MCF 10A (cell line): ENCODE data around the gene THRAP3. TPM values are rescaled to one million over a fixed set of nuclear protein-coding genes. Genes with fewer than 3 reads are reported as not detected.

Experiments used
- BruUV-seq: library from RNA; stranded (reverse); fragments of 400-500 nt; replicated peaks from 2 replicates; lab custom pipeline; 2021; lab: Mats Ljungman, UMichigan
- CTCF ChIA-PET: fragments of 300-600 bp; sonication (Branson Sonifier 250); formaldehyde crosslinking; extraction: SDS; loops from one replicate; lab custom pipeline; 2021; ENCODE audit warnings: antibody characterized with exemption, inconsistent platforms; lab: Yijun Ruan, JAX
- POLR2A ChIA-PET: fragments of 300-600, 350-650 bp; sonication (Branson Sonifier 250); formaldehyde crosslinking; extraction: SDS; loops from one replicate; lab custom pipeline; 2020; ENCODE audit warnings: antibody characterized with exemption, inconsistent platforms; lab: Yijun Ruan, JAX
- DNase-seq: peaks from one replicate; pipeline ENCODE4 v3.0.0-alpha.2; 2018; ENCODE audit not compliant: unreplicated experiment
- H3K27ac Mint-ChIP-seq: one replicate; pipeline ENCODE4 v1.8.0; 2022; ENCODE audit warnings: mild to moderate bottlenecking, low read depth, mixed read lengths; ENCODE audit not compliant: unreplicated experiment
- H3K27me3 Mint-ChIP-seq: one replicate; pipeline ENCODE4 v1.8.0; 2022; ENCODE audit warnings: mixed read lengths; ENCODE audit not compliant: insufficient read depth, unreplicated experiment
- H3K36me3 Mint-ChIP-seq: one replicate; pipeline ENCODE4 v1.8.0; 2022; ENCODE audit warnings: mild to moderate bottlenecking, moderate library complexity, mixed read lengths; ENCODE audit not compliant: insufficient read depth, unreplicated experiment
- H3K4me1 Mint-ChIP-seq: one replicate; pipeline ENCODE4 v1.8.0; 2022; ENCODE audit warnings: mixed read lengths; ENCODE audit not compliant: insufficient read depth, unreplicated experiment
- H3K4me3 Mint-ChIP-seq: one replicate; pipeline ENCODE4 v1.8.0; 2022; ENCODE audit warnings: mild to moderate bottlenecking, moderate library complexity, mixed read lengths; ENCODE audit not compliant: unreplicated experiment
- H3K9me3 Mint-ChIP-seq: one replicate; pipeline ENCODE4 v1.8.0; 2022; ENCODE audit warnings: mixed read lengths; ENCODE audit not compliant: unreplicated experiment
- intact Hi-C: fragments of 100-400 bp; cut with micrococcal nuclease; formaldehyde crosslinking; loops from 2 replicates; pipeline ENCODE4 v1.14.1; 2022
- total RNA-seq: library from RNA; stranded (reverse); gene quantifications from 2 replicates; pipeline ENCODE4 v1.2.3, GENCODE V29; 2022
- TF ChIP-seq, protein P1 (sequence below): fragments of 200-600 bp; IDR thresholded peaks from one replicate; pipeline ENCODE4 v1.8.0; 2022; ENCODE audit warnings: antibody characterized with exemption, mild to moderate bottlenecking; ENCODE audit not compliant: unreplicated experiment

THRAP3 gene
- total RNA-seq, 1 experiment from 2014 or later, result 92.2 TPM

DNA sequence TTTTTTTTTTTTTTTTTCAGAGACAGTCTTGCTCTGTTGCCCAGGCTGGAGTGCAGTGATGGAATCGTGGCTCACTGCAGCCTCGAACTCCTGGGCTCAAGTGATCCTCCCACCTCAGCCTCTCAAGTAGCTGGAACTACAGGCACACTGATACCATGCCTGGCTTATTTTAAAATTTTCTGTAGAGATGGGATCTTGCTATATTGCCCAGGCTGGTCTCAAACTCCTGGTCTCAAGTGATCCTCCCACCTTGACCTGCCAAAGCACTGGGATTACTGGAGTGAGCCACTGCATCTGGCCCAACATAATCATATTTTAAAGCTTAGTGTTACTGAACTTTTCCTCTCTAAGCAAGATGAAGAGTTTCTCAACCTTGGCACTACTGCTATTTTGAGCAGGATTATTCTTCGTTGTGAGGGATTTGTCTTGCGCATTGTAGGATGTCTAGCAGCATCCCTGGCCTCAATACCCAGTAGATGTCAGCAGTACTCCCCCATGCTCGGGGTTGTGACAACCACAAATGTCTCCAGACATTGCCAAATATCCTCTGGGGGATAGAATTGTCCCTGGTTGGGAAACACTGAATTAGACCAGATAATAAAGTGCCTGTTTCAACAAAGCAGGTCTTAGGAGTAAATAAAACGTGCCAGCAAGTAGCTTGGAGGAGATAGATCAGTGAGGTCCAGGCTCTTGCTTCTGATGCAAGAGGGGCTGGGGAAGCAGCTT is 15.1 kb upstream of the THRAP3 start:
- H3K4me3 Mint-ChIP-seq, result no peak overlapping the region
- intact Hi-C loops, result no loop called here
- no peak for DNase-seq
- TF ChIP-seq, protein P1, sequence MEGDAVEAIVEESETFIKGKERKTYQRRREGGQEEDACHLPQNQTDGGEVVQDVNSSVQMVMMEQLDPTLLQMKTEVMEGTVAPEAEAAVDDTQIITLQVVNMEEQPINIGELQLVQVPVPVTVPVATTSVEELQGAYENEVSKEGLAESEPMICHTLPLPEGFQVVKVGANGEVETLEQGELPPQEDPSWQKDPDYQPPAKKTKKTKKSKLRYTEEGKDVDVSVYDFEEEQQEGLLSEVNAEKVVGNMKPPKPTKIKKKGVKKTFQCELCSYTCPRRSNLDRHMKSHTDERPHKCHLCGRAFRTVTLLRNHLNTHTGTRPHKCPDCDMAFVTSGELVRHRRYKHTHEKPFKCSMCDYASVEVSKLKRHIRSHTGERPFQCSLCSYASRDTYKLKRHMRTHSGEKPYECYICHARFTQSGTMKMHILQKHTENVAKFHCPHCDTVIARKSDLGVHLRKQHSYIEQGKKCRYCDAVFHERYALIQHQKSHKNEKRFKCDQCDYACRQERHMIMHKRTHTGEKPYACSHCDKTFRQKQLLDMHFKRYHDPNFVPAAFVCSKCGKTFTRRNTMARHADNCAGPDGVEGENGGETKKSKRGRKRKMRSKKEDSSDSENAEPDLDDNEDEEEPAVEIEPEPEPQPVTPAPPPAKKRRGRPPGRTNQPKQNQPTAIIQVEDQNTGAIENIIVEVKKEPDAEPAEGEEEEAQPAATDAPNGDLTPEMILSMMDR, result no peak
- POLR2A ChIA-PET, result interaction anchor here (1.6 to 3.4 kb wide), 2 partner anchors 8 to 15 kb away, joined by 10 read pairs; partner anchors contain the start of gene THRAP3
- H3K27ac Mint-ChIP-seq, result no peak overlapping the region
- BruUV-seq, result no TSS peak
- H3K36me3 Mint-ChIP-seq, result no peaks in the 10 kb centered on the region
- CTCF ChIA-PET, result interaction anchor here (0.6 to 1.8 kb wide), 4 partner anchors 8 to 271 kb away, joined by 3 to 5 read pairs (median 3); partner anchors contain the start of gene TRAPPC3
- H3K9me3 Mint-ChIP-seq, result no peaks in the 10 kb centered on the region
- no peaks in the 10 kb centered on the region for H3K27me3 Mint-ChIP-seq
- H3K4me1 Mint-ChIP-seq, result peaks cover 23% of the 10 kb centered on the region

DNA sequence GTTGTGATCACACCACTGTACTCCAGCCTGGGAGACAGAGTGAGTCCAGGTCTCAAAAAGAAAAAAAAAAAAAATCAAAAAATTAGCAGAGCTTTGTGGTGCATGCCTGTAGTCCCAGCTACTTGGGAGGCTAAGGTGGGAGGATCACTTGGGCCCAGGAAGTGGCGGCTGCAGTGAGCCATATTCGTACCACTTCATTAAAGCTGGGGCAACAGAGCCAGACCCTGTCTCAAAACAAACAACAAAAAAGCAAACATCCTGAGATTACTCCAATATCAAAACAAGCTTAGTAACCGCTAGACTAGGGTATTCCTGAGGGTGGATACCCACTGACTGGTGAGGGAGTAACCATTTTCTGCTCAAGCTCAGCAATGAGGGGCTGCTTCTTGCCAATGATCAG is 12.9 kb upstream of the THRAP3 start:
- Mint-ChIP-seq H3K4me3 (no peak overlapping the region), H3K9me3 (no peaks in the 10 kb centered on the region), H3K36me3 (no peaks in the 10 kb centered on the region), H3K27ac (no peak overlapping the region), H3K4me1 (peaks cover 22% of the 10 kb centered on the region), H3K27me3 (no peaks in the 10 kb centered on the region)
- DNase-seq, result no peak
- CTCF ChIA-PET, result interaction anchor here (0.6 to 1.9 kb wide), 4 partner anchors 11 to 113 kb away, joined by 3 to 10 read pairs (median 4); no protein-coding TSS in a partner anchor
- TF ChIP-seq, protein P1, result no peak
- POLR2A ChIA-PET, result interaction anchor here (0.6 to 3.4 kb wide), 3 partner anchors 10 to 62 kb away, joined by 3 to 10 read pairs (median 7); partner anchors contain the start of gene TRAPPC3
- intact Hi-C loops, result no loop called here
- no TSS peak for BruUV-seq

DNA sequence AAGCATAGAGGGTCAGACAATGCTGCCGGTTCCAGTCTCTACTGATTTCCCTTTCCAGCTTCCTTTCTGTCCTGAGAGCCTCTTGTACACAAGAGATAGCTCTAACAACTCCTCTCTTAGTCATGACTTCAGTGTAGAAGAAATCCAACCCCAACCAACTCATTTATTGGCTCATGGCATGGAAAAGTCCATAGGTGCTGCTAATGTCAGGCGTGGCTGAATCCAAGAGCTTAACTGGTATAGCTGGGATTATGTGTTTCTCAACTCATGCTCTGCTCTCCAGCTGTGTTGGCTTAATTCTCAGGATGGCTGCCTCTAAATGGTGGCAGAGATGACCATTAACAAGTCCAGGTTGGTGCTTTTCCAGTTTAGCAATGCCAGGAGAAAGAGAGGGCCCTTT is 12.4 kb upstream of the THRAP3 start:
- TF ChIP-seq, protein P1, result no peak
- Mint-ChIP-seq H3K27ac (no peak overlapping the region), H3K4me3 (no peak overlapping the region), H3K4me1 (peaks cover 22% of the 10 kb centered on the region), H3K36me3 (no peaks in the 10 kb centered on the region), H3K9me3 (no peaks in the 10 kb centered on the region), H3K27me3 (no peaks in the 10 kb centered on the region)
- BruUV-seq, result no TSS peak
- POLR2A ChIA-PET, result interaction anchor here (0.6 to 3.4 kb wide), 3 partner anchors 11 to 62 kb away, joined by 3 to 10 read pairs (median 7); partner anchors contain the start of gene TRAPPC3
- intact Hi-C loops, result no loop called here
- CTCF ChIA-PET, result interaction anchor here (0.6 to 1.9 kb wide), 4 partner anchors 24 to 112 kb away, joined by 3 to 10 read pairs (median 4); no protein-coding TSS in a partner anchor
- no peak for DNase-seq

DNA sequence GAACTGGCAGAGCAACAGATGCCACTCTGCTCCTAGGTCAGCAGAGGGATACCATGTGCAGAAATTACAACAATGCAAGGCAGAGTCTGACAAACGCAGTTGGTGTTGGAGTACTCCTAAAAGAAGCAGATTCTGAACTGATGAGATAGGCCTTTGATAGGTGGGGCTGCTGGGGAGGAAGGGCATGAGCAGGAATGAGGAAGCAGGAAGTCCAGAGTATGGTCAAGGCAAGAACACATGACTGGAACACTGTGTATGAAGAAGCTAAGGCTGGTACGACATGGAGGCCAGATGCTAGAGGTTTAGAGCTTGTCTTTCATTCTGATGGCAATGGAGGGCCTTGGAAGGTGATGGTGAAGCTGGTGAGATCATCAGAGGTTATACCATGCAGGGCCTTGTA is 11.5 kb upstream of the THRAP3 start:
- peak overlapping the region; percentile 64 for H3K27ac Mint-ChIP-seq
- no peak for DNase-seq
- no peaks in the 10 kb centered on the region for H3K27me3 Mint-ChIP-seq
- H3K36me3 Mint-ChIP-seq, result no peaks in the 10 kb centered on the region
- peaks cover 22% of the 10 kb centered on the region for H3K4me1 Mint-ChIP-seq
- intact Hi-C loops, result no loop called here
- BruUV-seq, result no TSS peak
- TF ChIP-seq, protein P1, result no peak
- H3K4me3 Mint-ChIP-seq, result no peak overlapping the region
- ChIA-PET POLR2A (interaction anchor here (0.6 kb wide), 1 partner anchor 62 kb away, joined by 3 read pairs; no protein-coding TSS in a partner anchor), CTCF (interaction anchor here (1.9 kb wide), 1 partner anchor 25 kb away, joined by 10 read pairs; no protein-coding TSS in a partner anchor)
- H3K9me3 Mint-ChIP-seq, result no peaks in the 10 kb centered on the region
